Endothelial cell of umbilical vein (primary cell): ENCODE data around the gene CLOCK. TPM values are rescaled to one million over a fixed set of nuclear protein-coding genes. Genes with fewer than 3 reads are reported as not detected.

Experiments
- BruUV-seq: library from RNA; stranded (reverse); fragments of 400-500 nt; replicated peaks from 2 replicates; lab custom pipeline; 2021; lab: Mats Ljungman, UMichigan
- CTCF ChIA-PET: fragments of 300-600, 350-600 bp; sonication (Branson Sonifier 250); formaldehyde crosslinking; loops from one replicate; lab custom pipeline; 2021; ENCODE audit warnings: antibody characterized with exemption, inconsistent platforms; lab: Charles Lee
- POLR2A ChIA-PET: fragments of 300-600, 350-600 bp; sonication (Branson Sonifier 250); formaldehyde crosslinking; loops from one replicate; lab custom pipeline; 2021; ENCODE audit warnings: antibody characterized with exemption, inconsistent platforms; lab: Charles Lee
- DNase-seq: peaks from one replicate; pipeline ENCODE4 v3.0.0-alpha.2; 2011; ENCODE audit warnings: low read depth, low spot score
- FAIRE-seq: peaks from 2 replicates; lab custom pipeline; 2011; peaks lifted over from hg19 to GRCh38; lab: Jason Lieb, UNC
- H2AFZ ChIP-seq: 2 replicates; pipeline ENCODE4 v1.6.0; 2012; ENCODE audit warnings: low read depth, low read length, control low read depth, inconsistent platforms
- H3K27ac ChIP-seq: 2 replicates; pipeline ENCODE4 v1.5.1; 2011; ENCODE audit warnings: low read depth, mild to moderate bottlenecking, control low read depth, low read length, moderate library complexity; ENCODE audit not compliant: insufficient read depth
- H3K27me3 ChIP-seq, 2 experiments: 2 replicates each; pipeline versions ENCODE4 v1.6.0 to v1.6.1; 2011; ENCODE audit warnings: low read length in 2 of 2, mixed read lengths in 1 of 2; ENCODE audit not compliant: control insufficient read depth in 2 of 2, insufficient read depth in 2 of 2
- H3K36me3 ChIP-seq, 2 experiments: 2 replicates in 1 of 2; 3 replicates in 1 of 2; pipeline ENCODE4 v1.5.1; 2011; ENCODE audit warnings: low read length in 2 of 2, mild to moderate bottlenecking in 1 of 2, moderate library complexity in 1 of 2; ENCODE audit not compliant: control insufficient read depth in 2 of 2, insufficient read depth in 2 of 2; ENCODE audit errors: extremely low read depth in 1 of 2
- H3K4me1 ChIP-seq: 3 replicates; pipeline ENCODE4 v1.5.1; 2011; ENCODE audit warnings: mild to moderate bottlenecking, low read length; ENCODE audit not compliant: control insufficient read depth, insufficient read depth; ENCODE audit errors: extremely low read depth
- H3K4me2 ChIP-seq: 2 replicates; pipeline ENCODE4 v1.6.1; 2011; ENCODE audit warnings: low read length, control low read depth, mixed read lengths; ENCODE audit not compliant: insufficient read depth
- H3K4me3 ChIP-seq, 3 experiments: fragments of 200-600 bp in 1 of 3; sonication (generic), shearing (Covaris generic) in 1 of 3; replicated peaks in 1 of 3; 2 replicates each; pipeline ENCODE4 v1.5.1; 2011 to 2016; ENCODE audit warnings: control low read depth in 3 of 3, low read length in 3 of 3, mild to moderate bottlenecking in 2 of 3, inconsistent platforms in 1 of 3, low read depth in 1 of 3, moderate library complexity in 1 of 3; ENCODE audit not compliant: insufficient read depth in 1 of 3
- H3K79me2 ChIP-seq: 2 replicates; pipeline ENCODE4 v1.6.0; 2012; ENCODE audit warnings: low read length, inconsistent platforms; ENCODE audit not compliant: control insufficient read depth, insufficient read depth
- H3K9ac ChIP-seq: replicated peaks from 2 replicates; pipeline ENCODE3; 2011; ENCODE audit warnings: low read length, control low read depth; ENCODE audit not compliant: insufficient read depth; ENCODE audit errors: extremely low read depth
- H3K9me1 ChIP-seq: replicated peaks from 3 replicates; pipeline ENCODE4 v1.6.0; 2011; ENCODE audit warnings: mild to moderate bottlenecking, low read length; ENCODE audit not compliant: control insufficient read depth, insufficient read depth; ENCODE audit errors: extremely low read depth
- H3K9me3 ChIP-seq: replicated peaks from 2 replicates; pipeline ENCODE4 v1.5.1; 2012; ENCODE audit warnings: low read length, inconsistent platforms; ENCODE audit not compliant: control insufficient read depth, insufficient read depth
- H4K20me1 ChIP-seq: replicated peaks from 2 replicates; pipeline ENCODE3; 2011; ENCODE audit warnings: mild to moderate bottlenecking, low read length; ENCODE audit not compliant: control insufficient read depth, insufficient read depth; ENCODE audit errors: extremely low read depth
- CTCF ChIP-seq, 2 donors: IDR thresholded peaks; 1 replicate in 1 of 2; 2 replicates in 1 of 2; pipeline ENCODE4 v1.5.1; 2011; ENCODE audit warnings: low read length in 2 of 2, mild to moderate bottlenecking in 2 of 2, moderate library complexity in 2 of 2, control low read depth in 1 of 2, inconsistent platforms in 1 of 2, low read depth in 1 of 2; ENCODE audit not compliant: insufficient read depth in 1 of 2; ENCODE audit errors: extremely low read depth in 1 of 2
- EZH2 ChIP-seq: IDR thresholded peaks from 2 replicates; pipeline ENCODE4 v1.6.1; 2012; ENCODE audit warnings: borderline replicate concordance, low read depth, mild to moderate bottlenecking, moderate library complexity, low read length, inconsistent platforms; ENCODE audit not compliant: severe bottlenecking
- FOS ChIP-seq: IDR thresholded peaks from 2 replicates; pipeline ENCODE4 v1.6.1; 2011; ENCODE audit warnings: mild to moderate bottlenecking, low read length, moderate library complexity, borderline replicate concordance; ENCODE audit not compliant: insufficient read depth
- JUN ChIP-seq: IDR thresholded peaks from 2 replicates; pipeline ENCODE4 v1.6.1; 2011; ENCODE audit warnings: borderline replicate concordance, low read depth; ENCODE audit not compliant: insufficient read length, insufficient read depth
- MYC ChIP-seq: IDR thresholded peaks from one replicate; pipeline ENCODE4 v1.6.1; 2011; ENCODE audit warnings: mild to moderate bottlenecking, low read depth, low read length
- POLR2AphosphoS5 ChIP-seq: IDR thresholded peaks from 2 replicates; pipeline ENCODE4 v1.6.1; 2012; ENCODE audit warnings: low read depth, mild to moderate bottlenecking, control low read depth, low read length, moderate library complexity; ENCODE audit not compliant: insufficient read depth
- dilution Hi-C: fragments of 300-500 bp; cut with MboI; formaldehyde crosslinking; loops from one replicate; pipeline ENCODE4 v1.15.0; 2019; ENCODE audit warnings: low sequenced_read_pairs; ENCODE audit not compliant: extremely low pct_ligation_motif_present
- intact Hi-C: fragments of 100-400 bp; cut with micrococcal nuclease; formaldehyde crosslinking; loops from one replicate; pipeline ENCODE4 v1.10.0; 2022
- polyA plus RNA-seq, 4 experiments: library from polyadenylated mRNA; depleted of rRNA in 3 of 4; stranded (reverse) in 3 of 4; unstranded in 1 of 4; fragments of >200 nt; gene quantifications; 2 replicates each; pipeline versions ENCODE4 v1.2.1 to v1.2.3, GENCODE V29; 2011 to 2012; ENCODE audit warnings: missing spikeins in 1 of 4
- total RNA-seq: library from RNA; stranded (reverse); gene quantifications from 2 replicates; pipeline ENCODE4 v1.2.3, GENCODE V29; 2021

The CLOCK gene
- total and polyA plus RNA-seq, 2 donors (not counting 3 experiments of a cell fraction or from before 2014, with no cell fraction given) = 7.5 to 23.8 TPM

- dilution Hi-C loops (no loop called here), intact Hi-C loops (no loop called here)
- H3K27ac ChIP-seq = no peak overlapping the region
- H3K9me1 ChIP-seq = no peaks in the 10 kb centered on the region
- no peak overlapping the region for H3K9ac ChIP-seq
- no peak for TF ChIP-seq JUN
- no peak for TF ChIP-seq FOS
- no peak for TF ChIP-seq POLR2AphosphoS5
- no peak for TF ChIP-seq MYC
- no peak for TF ChIP-seq EZH2
- no peak for TF ChIP-seq CTCF (IDR thresholded peaks at IDR 0.05; ENCODE audit: extremely low read depth in 1 of 2, insufficient read depth in 1 of 2, low read depth in 1 of 2, low read length in 2 of 2)
- no peaks in the 10 kb centered on the region for H3K36me3 ChIP-seq
- FAIRE-seq = no peak
- ChIA-PET POLR2A (no interaction called here), CTCF (no interaction called here)
- no peaks in the 10 kb centered on the region for H3K4me1 ChIP-seq
- no peak overlapping the region for H2AFZ ChIP-seq
- no peak for DNase-seq
- no peaks in the 10 kb centered on the region for H4K20me1 ChIP-seq
- no peaks in the 10 kb centered on the region for H3K27me3 ChIP-seq
- H3K79me2 ChIP-seq = peaks cover 53% of the 10 kb centered on the region
- H3K9me3 ChIP-seq = no peaks in the 10 kb centered on the region
- no peak overlapping the region for H3K4me2 ChIP-seq
- H3K4me3 ChIP-seq = no peak overlapping the region
- no TSS peak for BruUV-seq
Observed at GRCh38 chr4:55528491-55528890, 18.2 kb downstream of the CLOCK start.
